Left ventricle myocardium inferior (tissue), 1 donor: ENCODE data around the gene FBXO41. TPM values are rescaled to one million over a fixed set of nuclear protein-coding genes. Genes with fewer than 3 reads are reported as not detected.

Experiments used
- DNase-seq: peaks from one replicate; pipeline ENCODE4 v3.0.0-alpha.2; 2020
- H3K27ac ChIP-seq: fragments of 200-600 bp; replicated peaks from 2 replicates; pipeline ENCODE4 v1.8.0; 2021
- H3K27me3 ChIP-seq: fragments of 200-600 bp; 2 replicates; pipeline ENCODE4 v1.8.0; 2021; ENCODE audit warnings: low read depth
- H3K36me3 ChIP-seq: fragments of 200-600 bp; 2 replicates; pipeline ENCODE4 v1.8.0; 2021
- H3K4me1 ChIP-seq: fragments of 200-600 bp; 2 replicates; pipeline ENCODE4 v1.8.0; 2021
- H3K4me3 ChIP-seq: fragments of 200-600 bp; 2 replicates; pipeline ENCODE4 v1.8.0; 2021; ENCODE audit warnings: mild to moderate bottlenecking, moderate library complexity
- H3K9me3 ChIP-seq: fragments of 200-600 bp; replicated peaks from 2 replicates; pipeline ENCODE4 v1.8.0; 2021
- CTCF ChIP-seq: fragments of 200-600 bp; IDR thresholded peaks from 2 replicates; pipeline ENCODE4 v1.8.0; 2021; ENCODE audit warnings: antibody characterized with exemption, mild to moderate bottlenecking, borderline replicate concordance
- intact Hi-C: fragments of 100-400 bp; cut with micrococcal nuclease; formaldehyde crosslinking; loops from one replicate; pipeline ENCODE4 v1.11.0; 2022
- total RNA-seq: library from RNA; stranded (reverse); fragmentation: NEBNext Ultra II Directional; extraction: Animal tissue kit (Norgen Biotek cat#: 25700); gene quantifications from one replicate; pipeline ENCODE4 v1.2.1, GENCODE V29; 2021
- donor health status: DM: no; HTN: yes; CAD: no; lungs with severe emphysema.

Gene FBXO41
- total RNA-seq, 1 donor from 2014 or later: 0.55 TPM

GRCh38 chr2:73210019-73210418 lies 74.3 kb downstream of the FBXO41 start:
- Histone ChIP-seq H3K27me3 (peaks cover 23% of the 10 kb centered on the region), H3K36me3 (no peaks in the 10 kb centered on the region), H3K4me1 (peaks cover 20% of the 10 kb centered on the region), H3K9me3 (no peaks in the 10 kb centered on the region), H3K4me3 (no peak overlapping the region), H3K27ac (no peak overlapping the region)
- intact Hi-C loops: no loop called here
- TF ChIP-seq CTCF: no peak
- no peak for DNase-seq

GRCh38 chr2:73208258-73208657 lies 76.0 kb downstream of the FBXO41 start:
- no peaks in the 10 kb centered on the region for H3K36me3 ChIP-seq
- peaks cover 40% of the 10 kb centered on the region for H3K27me3 ChIP-seq
- H3K4me1 ChIP-seq: peaks cover 2% of the 10 kb centered on the region
- intact Hi-C loops: no loop called here
- DNase-seq: no peak
- no peak for TF ChIP-seq CTCF
- H3K9me3 ChIP-seq: no peaks in the 10 kb centered on the region
- no peak overlapping the region for H3K27ac ChIP-seq
- H3K4me3 ChIP-seq: no peak overlapping the region

- peaks cover 66% of the 10 kb centered on the region for H3K27me3 ChIP-seq
- no peaks in the 10 kb centered on the region for H3K9me3 ChIP-seq
- H3K4me3 ChIP-seq: no peak overlapping the region
- intact Hi-C loops: no loop called here
- no peak overlapping the region for H3K27ac ChIP-seq
- H3K4me1 ChIP-seq: peaks cover 16% of the 10 kb centered on the region
- no peak for DNase-seq
- no peaks in the 10 kb centered on the region for H3K36me3 ChIP-seq
- TF ChIP-seq CTCF: no peak
Measured at GRCh38 chr2:73205611-73206010, 78.7 kb downstream of the FBXO41 start.

Other genes starting within 250 kb of the FBXO41 start
- 9.9 TPM for gene SFXN5, start 212.8 kb downstream of the FBXO41 start, total RNA-seq
- 21.8 TPM for gene RAB11FIP5, start 171.5 kb downstream of the FBXO41 start, total RNA-seq
- not detected for gene NOTO, start 81.9 kb downstream of the FBXO41 start, total RNA-seq
- gene SMYD5, start 70.2 kb downstream of the FBXO41 start, total RNA-seq: 18.2 TPM
- gene PRADC1, start 51.2 kb downstream of the FBXO41 start, total RNA-seq: 97.4 TPM
- gene CCT7, start 50.2 kb downstream of the FBXO41 start, total RNA-seq: 197 TPM
- not detected for gene EGR4, start 9.1 kb upstream of the FBXO41 start, total RNA-seq
- gene ALMS1, start 101.4 kb upstream of the FBXO41 start, total RNA-seq: 7.7 TPM